ENCODE data around the gene FNDC3B.

GRCh38 chr3:172333042-172333377, 293.6 kb downstream of the FNDC3B start:
- TF ChIP-seq, protein P1, sequence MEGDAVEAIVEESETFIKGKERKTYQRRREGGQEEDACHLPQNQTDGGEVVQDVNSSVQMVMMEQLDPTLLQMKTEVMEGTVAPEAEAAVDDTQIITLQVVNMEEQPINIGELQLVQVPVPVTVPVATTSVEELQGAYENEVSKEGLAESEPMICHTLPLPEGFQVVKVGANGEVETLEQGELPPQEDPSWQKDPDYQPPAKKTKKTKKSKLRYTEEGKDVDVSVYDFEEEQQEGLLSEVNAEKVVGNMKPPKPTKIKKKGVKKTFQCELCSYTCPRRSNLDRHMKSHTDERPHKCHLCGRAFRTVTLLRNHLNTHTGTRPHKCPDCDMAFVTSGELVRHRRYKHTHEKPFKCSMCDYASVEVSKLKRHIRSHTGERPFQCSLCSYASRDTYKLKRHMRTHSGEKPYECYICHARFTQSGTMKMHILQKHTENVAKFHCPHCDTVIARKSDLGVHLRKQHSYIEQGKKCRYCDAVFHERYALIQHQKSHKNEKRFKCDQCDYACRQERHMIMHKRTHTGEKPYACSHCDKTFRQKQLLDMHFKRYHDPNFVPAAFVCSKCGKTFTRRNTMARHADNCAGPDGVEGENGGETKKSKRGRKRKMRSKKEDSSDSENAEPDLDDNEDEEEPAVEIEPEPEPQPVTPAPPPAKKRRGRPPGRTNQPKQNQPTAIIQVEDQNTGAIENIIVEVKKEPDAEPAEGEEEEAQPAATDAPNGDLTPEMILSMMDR (IDR thresholded peaks at IDR 0.05), result no peak
- no peak for TF ChIP-seq TCF7L2 (IDR thresholded peaks at IDR 0.05; ENCODE audit: low read depth, low read length)
- TF ChIP-seq POLR2AphosphoS5 (IDR thresholded peaks at IDR 0.05; ENCODE audit: low read depth, low read length), result no peak
- TF ChIP-seq REST (IDR thresholded peaks at IDR 0.05; ENCODE audit: insufficient read depth in 1 of 2, low read depth in 2 of 2, low read length in 1 of 2), result no peak
- no peak for TF ChIP-seq SIN3A (IDR thresholded peaks at IDR 0.05; ENCODE audit: borderline replicate concordance, insufficient read depth, low read depth, low read length)
